Measurements from ENCODE around the gene SLC12A7. TPM values are rescaled to one million over a fixed set of nuclear protein-coding genes. Genes with fewer than 3 reads are reported as not detected.

SLC12A7 gene
- total RNA-seq, 4 donors from 2014 or later = 26.1 to 41.6 (median 29.1) TPM

DNA sequence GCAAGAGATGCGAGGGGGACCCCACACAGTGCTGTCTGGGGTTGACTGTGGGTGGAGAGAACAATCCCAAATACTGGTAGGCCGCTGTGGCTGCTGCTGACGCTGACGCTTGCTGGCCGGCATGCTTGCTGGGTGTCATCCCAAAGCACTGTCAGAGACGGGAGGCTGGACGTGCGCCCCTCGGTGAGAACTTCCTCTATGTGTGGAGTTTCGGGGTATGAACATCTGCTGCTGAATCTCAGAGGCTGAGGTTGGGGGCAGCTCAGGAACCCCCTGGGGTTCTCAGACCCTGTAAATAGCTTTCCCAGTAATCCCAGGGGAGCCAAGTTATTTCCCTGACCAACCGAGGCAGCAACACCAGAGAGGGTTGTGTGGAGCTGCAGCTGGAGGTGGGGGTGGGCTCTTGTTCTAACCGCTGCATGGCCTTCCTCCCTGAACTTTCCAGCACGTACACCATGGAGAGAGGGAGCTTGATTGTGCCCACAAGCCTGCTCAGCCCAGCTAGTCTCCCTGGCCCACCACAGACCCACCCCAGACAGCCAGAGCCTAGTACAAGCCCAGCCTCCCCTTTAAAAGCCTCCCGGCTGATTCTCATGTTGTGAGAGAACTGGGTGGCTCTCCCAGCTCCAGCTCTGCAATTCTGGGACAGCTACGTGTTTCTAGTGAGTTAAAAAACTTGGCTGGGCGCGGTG lies 21.8 kb upstream of the SLC12A7 start:
- Histone ChIP-seq H3K4me1 (peaks cover 26 to 39% of the 10 kb centered on the region in 2 donors), H3K36me3 (no peaks in the 10 kb centered on the region), H3K9me3 (no peaks in the 10 kb centered on the region), H3K4me3 (replicated peaks in 1 of 3) (no peak overlapping the region), H3K27me3 (no peaks in the 10 kb centered on the region), H3K27ac (no peak overlapping the region)
- intact Hi-C loops (cut with DNase I) = no loop called here
- TF ChIP-seq, protein P1, sequence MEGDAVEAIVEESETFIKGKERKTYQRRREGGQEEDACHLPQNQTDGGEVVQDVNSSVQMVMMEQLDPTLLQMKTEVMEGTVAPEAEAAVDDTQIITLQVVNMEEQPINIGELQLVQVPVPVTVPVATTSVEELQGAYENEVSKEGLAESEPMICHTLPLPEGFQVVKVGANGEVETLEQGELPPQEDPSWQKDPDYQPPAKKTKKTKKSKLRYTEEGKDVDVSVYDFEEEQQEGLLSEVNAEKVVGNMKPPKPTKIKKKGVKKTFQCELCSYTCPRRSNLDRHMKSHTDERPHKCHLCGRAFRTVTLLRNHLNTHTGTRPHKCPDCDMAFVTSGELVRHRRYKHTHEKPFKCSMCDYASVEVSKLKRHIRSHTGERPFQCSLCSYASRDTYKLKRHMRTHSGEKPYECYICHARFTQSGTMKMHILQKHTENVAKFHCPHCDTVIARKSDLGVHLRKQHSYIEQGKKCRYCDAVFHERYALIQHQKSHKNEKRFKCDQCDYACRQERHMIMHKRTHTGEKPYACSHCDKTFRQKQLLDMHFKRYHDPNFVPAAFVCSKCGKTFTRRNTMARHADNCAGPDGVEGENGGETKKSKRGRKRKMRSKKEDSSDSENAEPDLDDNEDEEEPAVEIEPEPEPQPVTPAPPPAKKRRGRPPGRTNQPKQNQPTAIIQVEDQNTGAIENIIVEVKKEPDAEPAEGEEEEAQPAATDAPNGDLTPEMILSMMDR (IDR thresholded peaks at IDR 0.05) = no peak
- no peak for TF ChIP-seq POLR2A (IDR thresholded peaks at IDR 0.05)
- WGBS, 2 donors = 68 to 80% methylated on average over 14 to 17 of the region's 17 CpGs
- DNase-seq = no peak

DNA sequence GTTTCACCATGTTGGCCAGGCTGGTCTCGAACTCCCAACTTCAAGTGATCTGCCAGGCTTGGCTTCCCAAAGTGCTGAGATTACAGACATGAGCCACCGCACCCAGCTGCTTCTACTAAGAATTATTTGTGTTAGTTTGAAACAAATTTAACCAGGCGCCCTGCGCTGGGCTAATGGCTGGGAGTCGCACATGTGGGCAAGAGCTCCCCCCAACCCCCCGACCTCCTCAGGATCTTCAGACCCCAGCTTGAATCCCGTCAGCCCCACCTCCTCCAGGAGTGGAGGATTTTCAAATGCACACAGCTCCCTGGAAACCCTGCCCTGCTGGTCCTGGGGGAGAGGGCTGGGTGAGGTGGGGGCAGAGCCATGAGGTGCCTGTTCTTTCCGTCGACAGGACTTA lies 21.2 kb upstream of the SLC12A7 start:
- intact Hi-C loops (cut with DNase I) = no loop called here
- H3K27ac ChIP-seq = no peak overlapping the region
- DNase-seq = no peak

DNA sequence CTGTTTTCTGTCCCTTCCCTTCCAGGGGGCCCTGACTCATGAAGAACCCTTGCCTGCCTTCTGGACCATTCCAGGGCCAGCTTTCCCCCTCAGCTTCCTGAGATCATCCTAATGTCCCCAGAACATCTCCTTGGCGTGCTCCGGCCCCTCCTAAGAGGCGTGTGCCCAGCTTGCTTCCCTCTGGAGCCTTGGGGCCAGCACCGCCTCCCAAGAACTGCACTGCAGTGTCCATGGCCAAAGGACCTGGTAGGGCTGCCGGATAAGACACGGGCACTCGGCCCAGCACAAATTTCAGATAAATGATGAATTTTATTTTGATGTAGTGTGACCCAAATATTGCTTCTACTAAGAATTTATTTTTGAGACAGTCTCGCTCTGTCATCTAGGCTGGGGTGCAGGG lies 20.7 kb upstream of the SLC12A7 start:
- H3K36me3 ChIP-seq = no peaks in the 10 kb centered on the region
- H3K27ac ChIP-seq = no peak overlapping the region
- intact Hi-C loops (cut with DNase I) = no loop called here
- DNase-seq = no peak
- 94 to 96% methylated on average over 8 of the region's 8 CpGs for WGBS, 2 donors
- H3K27me3 ChIP-seq = no peaks in the 10 kb centered on the region
- no peaks in the 10 kb centered on the region for H3K9me3 ChIP-seq
- TF ChIP-seq, protein P1 (IDR thresholded peaks at IDR 0.05) = no peak
- no peak for TF ChIP-seq POLR2A (IDR thresholded peaks at IDR 0.05)
- no peak overlapping the region for H3K4me3 ChIP-seq (replicated peaks in 1 of 3)
- H3K4me1 ChIP-seq = peaks cover 26 to 46% of the 10 kb centered on the region in 2 donors

More for the DNA sequence above, 21.2 kb upstream of the SLC12A7 start:
- Histone ChIP-seq H3K36me3 (no peaks in the 10 kb centered on the region), H3K4me3 (replicated peaks in 1 of 3) (no peak overlapping the region), H3K27me3 (no peaks in the 10 kb centered on the region), H3K9me3 (no peaks in the 10 kb centered on the region), H3K4me1 (peaks cover 26 to 45% of the 10 kb centered on the region in 2 donors)
- TF ChIP-seq, protein P1 (IDR thresholded peaks at IDR 0.05) = no peak
- TF ChIP-seq POLR2A (IDR thresholded peaks at IDR 0.05) = no peak
- 85 to 90% methylated on average over 7 to 9 of the region's 9 CpGs for WGBS, 2 donors

DNA sequence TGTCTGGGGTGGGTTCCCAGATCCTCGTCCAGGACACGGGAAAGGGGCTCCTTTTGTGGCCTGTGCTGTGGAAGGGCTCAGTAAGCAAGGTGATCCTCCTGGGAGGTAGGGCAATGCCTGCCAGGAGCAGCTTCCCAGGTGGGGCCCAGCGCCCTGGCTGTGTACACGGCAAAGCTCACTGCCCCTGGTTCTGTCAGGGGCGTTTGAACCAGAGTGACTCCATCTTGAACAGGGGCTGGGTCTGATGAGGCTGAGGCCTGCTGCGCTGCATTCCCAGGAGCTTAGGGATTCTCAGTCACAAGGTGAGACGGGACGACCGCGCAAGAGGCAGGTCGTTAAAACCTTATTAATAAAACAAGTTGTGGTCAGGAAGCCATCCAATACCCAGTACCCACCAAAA lies 19.9 kb upstream of the SLC12A7 start:
- Histone ChIP-seq H3K27ac (peak overlapping the region in 2 of 3 donors; percentile 77 to 86), H3K36me3 (no peaks in the 10 kb centered on the region), H3K4me3 (replicated peaks in 1 of 3) (no peak overlapping the region), H3K9me3 (no peaks in the 10 kb centered on the region), H3K27me3 (no peaks in the 10 kb centered on the region), H3K4me1 (peaks cover 26 to 44% of the 10 kb centered on the region in 2 donors)
- no peak for TF ChIP-seq POLR2A (IDR thresholded peaks at IDR 0.05)
- TF ChIP-seq, protein P1 (IDR thresholded peaks at IDR 0.05) = no peak
- intact Hi-C loops (cut with DNase I) = no loop called here
- DNase-seq = no peak
- 92 to 93% methylated on average over 8 to 11 of the region's 11 CpGs for WGBS, 2 donors

GRCh38 chr5:1131191-1131621 lies 19.3 kb upstream of the SLC12A7 start:
- no peak for TF ChIP-seq POLR2A (IDR thresholded peaks at IDR 0.05)
- TF ChIP-seq, protein P1 (IDR thresholded peaks at IDR 0.05) = no peak
- no peaks in the 10 kb centered on the region for H3K27me3 ChIP-seq
- DNase-seq = peak; percentile 70 to 72
- no peaks in the 10 kb centered on the region for H3K9me3 ChIP-seq
- no peak overlapping the region for H3K4me3 ChIP-seq (replicated peaks in 1 of 3)
- 61 to 84% methylated on average over 11 of the region's 14 CpGs for WGBS, 2 donors
- peaks cover 26 to 44% of the 10 kb centered on the region in 2 donors for H3K4me1 ChIP-seq
- intact Hi-C loops (cut with DNase I) = no loop called here
- no peaks in the 10 kb centered on the region for H3K36me3 ChIP-seq
- H3K27ac ChIP-seq = peak overlapping the region in 2 of 3 donors; percentile 77 to 86

All from thyroid gland (tissue), 4 donors.